Measurements from ENCODE around the gene POU6F2.

POU6F2 gene

GRCh38 chr7:39404907-39405306 is 427.2 kb downstream of the POU6F2 start:
- no peak for DNase-seq (ENCODE audit: low read depth)

- DNase-seq (ENCODE audit: low read depth) = no peak
Measured at GRCh38 chr7:39405581-39405980, 427.9 kb downstream of the POU6F2 start.

GRCh38 chr7:39406467-39406866 is 428.8 kb downstream of the POU6F2 start:
- no peak for DNase-seq (ENCODE audit: low read depth)

- DNase-seq (ENCODE audit: low read depth) = no peak
Measured at GRCh38 chr7:39407137-39407536, 429.4 kb downstream of the POU6F2 start.

GRCh38 chr7:39407723-39408122 is 430.0 kb downstream of the POU6F2 start:
- DNase-seq (ENCODE audit: low read depth) = no peak

- no peak for DNase-seq (ENCODE audit: low read depth)
Measured at GRCh38 chr7:39408906-39409305, 431.2 kb downstream of the POU6F2 start.

- no peak for DNase-seq (ENCODE audit: low read depth)
Measured at GRCh38 chr7:39410582-39410981, 432.9 kb downstream of the POU6F2 start.

- DNase-seq (ENCODE audit: low read depth) = no peak
Measured at GRCh38 chr7:39413636-39414223, 436.0 kb downstream of the POU6F2 start.

- no peak for DNase-seq (ENCODE audit: low read depth)
Measured at GRCh38 chr7:39414224-39415035, 436.7 kb downstream of the POU6F2 start.

GRCh38 chr7:39415091-39415787 is 437.5 kb downstream of the POU6F2 start:
- no peak for DNase-seq (ENCODE audit: low read depth)

- no peak for DNase-seq (ENCODE audit: low read depth)
Measured at GRCh38 chr7:39416866-39417265, 439.2 kb downstream of the POU6F2 start.

- DNase-seq (ENCODE audit: low read depth) = no peak
Measured at GRCh38 chr7:39417642-39418041, 439.9 kb downstream of the POU6F2 start.

GRCh38 chr7:39421251-39421650 is 443.5 kb downstream of the POU6F2 start:
- no peak for DNase-seq (ENCODE audit: low read depth)

GRCh38 chr7:39421661-39422060 is 444.0 kb downstream of the POU6F2 start:
- no peak for DNase-seq (ENCODE audit: low read depth)

GRCh38 chr7:39428221-39428620 is 450.5 kb downstream of the POU6F2 start:
- peak; percentile 60 for DNase-seq (ENCODE audit: low read depth)

GRCh38 chr7:39429421-39429820 is 451.7 kb downstream of the POU6F2 start:
- no peak for DNase-seq (ENCODE audit: low read depth)

GRCh38 chr7:39430441-39430840 is 452.7 kb downstream of the POU6F2 start:
- DNase-seq (ENCODE audit: low read depth) = no peak

GRCh38 chr7:39430909-39431641 is 453.4 kb downstream of the POU6F2 start:
- no peak for DNase-seq (ENCODE audit: low read depth)

GRCh38 chr7:39432368-39432767 is 454.7 kb downstream of the POU6F2 start:
- DNase-seq (ENCODE audit: low read depth) = no peak

- no peak for DNase-seq (ENCODE audit: low read depth)
Measured at GRCh38 chr7:39432807-39433416, 455.2 kb downstream of the POU6F2 start.

GRCh38 chr7:39433550-39433949 is 455.8 kb downstream of the POU6F2 start:
- no peak for DNase-seq (ENCODE audit: low read depth)

- DNase-seq (ENCODE audit: low read depth) = no peak
Measured at GRCh38 chr7:39434012-39434411, 456.3 kb downstream of the POU6F2 start.

All from GM04504 (cell line).